UCSD-AML1 (cell line): Measurements from ENCODE around the gene NTN4.
"Not testable (repeated sequence)": the region's sequence is repeated elsewhere in the genome, so short reads cannot be mapped to it uniquely, and the experiment has no call there.

ENCODE experiments used
- DNase-seq: peaks from one replicate; lab custom pipeline; 2025; ENCODE audit not compliant: unreplicated experiment; lab: John Stamatoyannopoulos, UW

NTN4 gene

DNA sequence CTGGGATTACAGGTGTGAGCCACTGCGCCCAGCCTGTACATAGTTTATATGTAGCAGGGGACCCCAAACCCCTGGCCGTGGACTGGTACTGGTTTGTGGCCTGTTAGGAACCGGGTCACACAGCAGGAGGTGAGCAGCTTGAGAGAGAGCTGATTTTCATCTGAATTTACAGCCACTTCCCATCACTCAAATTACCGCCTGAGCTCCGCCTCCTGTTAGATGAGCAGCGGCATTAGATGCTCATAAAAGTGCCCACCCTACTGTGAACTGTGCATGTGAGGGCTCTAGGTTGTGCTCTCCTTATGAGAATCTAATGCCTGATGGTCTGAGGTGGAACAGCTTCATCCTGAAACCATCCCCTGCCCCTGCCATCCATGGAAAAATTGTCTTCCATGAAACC, 119.3 kb downstream of the NTN4 start:
- no peak for DNase-seq

DNA sequence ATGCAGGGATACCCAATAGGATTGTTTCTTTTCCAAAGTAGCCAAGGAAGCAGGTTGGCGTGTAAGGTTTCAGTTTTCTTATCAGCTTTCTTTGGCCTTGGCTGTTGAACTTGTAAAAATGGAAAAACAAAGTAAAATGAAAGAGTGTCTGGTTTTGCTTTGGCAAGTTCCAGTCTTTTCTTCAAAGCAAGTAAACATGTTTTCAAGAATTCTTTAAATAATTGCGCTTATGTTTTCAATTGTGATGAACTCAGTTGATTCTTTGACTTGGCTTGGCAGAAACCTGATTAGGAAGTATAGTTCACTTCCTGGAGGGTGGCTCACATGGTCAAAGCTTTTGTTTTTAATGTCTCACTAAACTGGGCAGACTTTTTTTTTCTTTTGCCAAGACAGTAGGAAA, 127.0 kb downstream of the NTN4 start:
- DNase-seq = no peak

DNA sequence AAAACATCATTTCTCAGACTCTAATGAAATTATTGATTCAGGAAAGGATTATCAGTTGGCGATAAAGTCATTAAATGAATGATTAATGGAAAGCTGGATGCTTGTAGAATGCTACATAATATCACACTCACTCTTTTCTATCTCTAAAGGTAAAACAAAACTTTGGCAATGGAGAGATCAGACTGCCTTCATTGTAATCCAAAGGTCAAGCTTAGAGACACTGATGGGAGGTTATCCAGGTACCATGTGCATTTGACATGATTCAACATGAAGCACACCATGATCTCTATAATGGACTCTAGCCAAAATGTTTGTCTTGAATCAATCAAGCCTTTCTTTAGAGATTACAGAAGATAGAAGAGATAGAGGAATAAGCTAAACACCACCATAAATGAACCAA, 129.2 kb downstream of the NTN4 start:
- DNase-seq = no peak

DNA sequence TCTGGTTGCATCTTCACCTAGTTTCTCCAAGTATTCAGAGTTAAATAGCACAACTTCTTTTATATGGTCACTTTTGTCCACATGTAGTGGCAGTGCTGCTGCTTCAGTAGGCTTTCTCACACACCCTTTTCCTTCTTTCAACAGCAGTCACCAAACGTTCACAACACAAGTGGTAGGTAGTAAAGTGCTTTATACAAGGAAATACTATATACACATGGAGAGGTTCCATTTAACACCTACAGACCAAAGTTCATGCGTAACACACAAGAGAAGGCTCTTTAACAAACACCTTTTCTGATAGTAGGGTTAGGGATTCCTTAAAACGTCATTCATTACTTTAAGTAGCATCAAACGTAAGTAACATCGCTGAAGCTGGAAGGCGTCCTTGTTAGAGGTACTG, 132.2 kb downstream of the NTN4 start:
- DNase-seq = no peak

DNA sequence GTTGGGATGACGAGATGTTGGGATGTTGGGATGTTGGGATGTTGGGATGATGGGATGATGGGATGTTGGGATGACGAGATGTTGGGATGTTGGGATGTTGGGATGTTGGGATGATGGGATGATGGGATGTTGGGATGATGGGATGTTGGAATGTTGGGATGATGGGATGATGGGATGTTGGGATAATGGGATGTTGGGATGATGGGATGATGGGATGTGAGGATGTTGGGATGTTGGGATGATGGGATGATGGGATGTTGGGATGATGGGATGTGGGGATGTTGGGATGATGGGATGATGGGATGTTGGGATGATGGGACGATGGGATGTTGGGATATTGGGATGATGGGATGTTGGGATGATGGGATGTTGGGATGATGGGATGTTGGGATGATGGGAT, 135.9 kb downstream of the NTN4 start:
- not testable (repeated sequence) for DNase-seq

DNA sequence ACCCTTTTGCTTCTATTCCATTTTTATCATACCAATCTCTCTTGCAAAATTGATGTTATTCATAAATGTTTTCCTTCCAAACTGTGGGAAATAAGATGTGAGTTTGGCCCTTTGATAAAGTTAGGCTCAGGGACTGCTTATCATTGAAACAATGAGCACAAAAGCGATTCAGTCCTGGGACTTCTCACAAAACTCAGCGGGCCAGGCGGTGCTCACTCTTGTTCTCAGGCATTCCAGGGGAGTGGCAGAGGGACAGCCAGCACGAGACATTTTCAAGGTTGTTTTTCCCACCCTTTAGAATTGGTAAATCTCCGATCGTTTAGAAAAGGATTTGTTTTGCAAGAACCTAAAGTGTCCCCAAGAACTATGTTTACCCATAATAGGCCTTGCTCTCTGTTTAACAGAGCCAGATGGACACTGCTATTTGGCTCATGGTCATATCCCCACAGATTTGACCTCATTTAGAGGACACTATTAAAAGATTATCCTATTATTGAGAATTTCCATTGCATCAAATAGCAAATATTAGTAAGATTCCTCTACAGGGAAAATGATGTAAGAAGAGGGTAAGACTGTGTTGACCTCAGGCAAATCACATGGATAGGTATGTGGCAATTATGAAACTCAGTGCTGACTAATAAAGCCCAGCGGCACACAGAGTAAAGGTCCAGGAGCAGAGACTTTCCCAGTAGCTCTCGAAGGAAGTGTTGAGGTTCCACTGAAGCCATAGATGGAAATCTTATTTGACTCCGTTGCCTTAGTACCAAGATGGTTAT, 136.6 kb downstream of the NTN4 start:
- DNase-seq = no peak

DNA sequence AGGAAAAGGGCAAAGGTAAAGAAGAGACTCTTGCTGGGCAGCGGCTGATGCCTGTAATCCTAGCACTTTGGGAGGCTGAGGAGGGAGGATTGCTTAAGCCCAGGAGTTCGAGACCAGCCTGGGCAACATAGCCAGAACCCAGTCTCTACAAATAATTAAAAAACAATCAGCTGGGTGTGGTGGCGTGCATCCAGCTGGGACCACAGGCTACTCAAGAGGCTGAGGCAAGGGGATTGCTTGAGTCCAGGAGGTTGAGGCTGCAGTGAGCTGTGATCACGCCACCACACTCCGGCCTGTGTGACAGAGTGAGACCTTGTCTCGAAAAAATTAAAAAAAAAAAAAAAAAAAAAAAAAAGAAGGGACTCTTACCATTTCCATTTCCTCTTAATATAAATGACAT, 138.9 kb downstream of the NTN4 start:
- DNase-seq = no peak

DNA sequence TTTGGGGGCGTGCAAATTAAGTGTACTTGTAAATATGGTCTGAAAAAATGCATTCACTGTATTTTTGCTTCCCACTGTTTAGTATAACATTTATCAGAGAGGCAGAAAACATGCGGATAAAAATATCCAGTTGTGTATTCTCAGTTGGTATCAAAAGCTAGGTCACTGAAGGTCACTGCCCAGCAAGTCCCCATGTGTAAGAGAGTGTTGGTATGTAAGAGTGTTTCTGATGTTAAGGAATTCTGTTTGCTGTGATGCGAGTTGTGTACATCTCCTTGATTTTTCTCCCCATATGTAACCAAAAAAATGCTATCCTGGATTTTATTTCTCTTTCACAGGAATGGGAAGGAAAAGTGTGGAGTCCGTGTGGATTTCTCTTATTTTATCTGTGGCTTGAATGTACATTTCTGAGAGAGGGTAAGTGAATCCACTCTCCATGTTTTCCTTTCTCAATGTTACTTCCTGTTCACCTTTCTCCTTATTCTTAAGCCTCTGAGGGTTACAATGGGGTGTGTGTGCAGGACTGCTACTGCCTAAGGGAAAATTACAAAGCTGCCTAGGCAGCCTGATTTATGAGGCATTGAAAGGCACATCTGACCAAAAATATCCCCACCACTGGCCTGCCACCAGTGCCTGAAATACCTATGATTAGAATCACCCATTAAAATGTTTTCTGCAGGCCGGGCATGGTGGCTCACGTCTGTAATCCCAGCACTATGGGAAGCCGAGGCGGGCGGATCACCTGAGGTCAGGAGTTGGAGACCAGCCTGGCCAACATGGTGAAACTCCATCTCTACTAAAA, 141.4 kb downstream of the NTN4 start:
- no peak for DNase-seq

DNA sequence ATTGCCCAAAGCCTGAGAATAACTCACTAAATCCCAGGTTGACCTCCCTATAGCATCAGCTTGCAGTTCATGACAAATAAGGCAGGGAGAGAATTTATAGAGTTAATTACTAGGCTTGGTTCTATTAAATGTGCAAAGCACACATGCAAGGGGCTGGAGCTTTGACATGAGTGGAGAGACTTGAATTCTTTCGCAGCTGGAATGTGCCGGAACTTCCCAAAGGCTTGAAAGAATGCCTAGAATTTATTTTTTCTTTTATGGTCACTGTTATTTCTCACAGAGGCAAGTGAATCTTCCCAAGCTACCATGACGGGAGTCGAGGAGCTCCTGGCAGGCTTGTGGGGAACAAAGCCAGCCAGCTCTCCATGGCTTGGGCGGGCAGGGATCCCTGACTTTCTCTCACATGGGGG, 143.8 kb downstream of the NTN4 start:
- DNase-seq = no peak

DNA sequence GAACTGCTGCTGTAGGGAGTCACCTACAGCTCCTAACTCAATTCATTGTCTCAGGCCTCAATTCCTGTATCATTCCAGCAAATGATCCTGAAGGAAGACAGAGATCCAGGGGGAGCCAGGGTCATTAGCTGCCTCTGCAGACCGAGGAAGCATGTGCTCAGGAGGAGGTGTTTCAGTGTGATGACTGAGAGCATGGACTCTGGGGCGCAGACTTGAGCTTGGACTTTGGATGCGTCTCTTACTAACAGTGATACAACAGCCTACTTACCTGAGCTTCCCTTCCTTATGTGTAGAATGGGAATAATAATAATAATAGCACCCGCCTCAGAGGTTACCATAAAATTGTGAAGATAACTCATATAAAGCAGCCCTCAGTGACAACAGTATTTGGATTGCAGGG, 147.3 kb downstream of the NTN4 start:
- DNase-seq = no peak

DNA sequence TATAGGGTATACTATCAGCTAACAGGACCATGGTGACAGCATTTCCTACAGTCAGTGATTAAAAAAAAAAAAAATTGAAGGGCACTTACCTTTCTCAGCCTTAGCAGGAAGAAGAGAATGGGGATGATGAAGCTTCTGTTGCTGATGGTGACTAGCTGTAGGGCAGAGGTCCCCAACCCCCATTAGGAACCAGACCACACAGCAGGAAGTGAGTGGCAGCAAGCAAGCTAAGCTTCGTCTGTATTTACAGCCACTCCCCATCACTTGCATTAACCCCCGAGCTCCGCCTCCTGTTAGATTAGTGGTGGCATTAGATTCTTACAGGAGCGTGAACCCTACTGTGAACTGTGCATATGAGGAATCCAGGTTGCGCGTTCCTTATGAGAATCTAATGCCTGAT, 148.0 kb downstream of the NTN4 start:
- DNase-seq = no peak

DNA sequence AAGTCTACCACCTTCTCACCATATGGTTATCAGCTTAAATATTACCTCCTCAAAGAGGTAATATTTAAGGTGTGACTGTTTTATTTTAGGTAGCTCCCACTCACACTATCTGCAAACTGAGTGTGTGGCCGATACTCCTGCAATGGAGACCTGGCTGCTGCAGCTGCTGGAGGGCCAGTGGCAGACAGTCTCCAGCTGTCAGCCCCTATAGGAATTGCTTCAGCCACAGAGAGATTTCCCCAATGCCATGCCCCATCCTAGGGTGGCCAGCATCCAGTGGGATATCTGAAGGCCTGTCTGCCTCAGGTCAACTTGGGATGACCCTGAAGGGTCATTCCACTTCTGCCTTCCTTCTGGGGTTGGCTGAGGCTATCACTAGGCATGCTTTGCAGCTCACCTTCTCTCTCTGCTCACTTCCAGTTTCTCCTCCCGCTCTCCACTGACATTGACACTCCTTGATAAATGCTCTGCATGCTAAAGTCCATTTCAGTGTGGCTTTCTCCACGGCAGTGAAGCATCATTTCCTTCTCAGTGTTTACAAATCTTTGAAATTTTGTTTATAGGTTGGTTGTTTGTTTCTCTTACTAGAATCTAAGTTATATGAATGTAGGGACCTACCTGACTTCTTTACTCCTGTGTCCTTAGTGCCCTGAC, 149.1 kb downstream of the NTN4 start:
- no peak for DNase-seq

DNA sequence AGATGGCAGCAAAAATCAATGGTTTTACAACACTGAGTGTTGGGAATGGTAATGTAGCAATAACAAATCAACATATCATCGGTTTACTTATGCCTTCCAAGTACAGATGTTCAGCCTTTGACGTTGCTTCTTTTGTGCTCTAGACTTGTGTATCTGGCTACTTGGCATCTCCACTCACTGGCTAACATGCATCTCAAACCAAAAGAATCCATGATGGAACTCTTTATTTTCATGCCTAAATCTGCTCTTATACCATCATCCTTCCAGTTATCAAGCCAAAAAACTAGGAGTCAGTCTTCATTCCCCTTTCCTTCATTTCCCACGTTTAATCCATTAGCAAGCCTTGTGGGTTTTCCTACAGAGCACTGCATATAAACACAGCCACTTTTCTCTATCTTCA, 150.0 kb downstream of the NTN4 start:
- no peak for DNase-seq

DNA sequence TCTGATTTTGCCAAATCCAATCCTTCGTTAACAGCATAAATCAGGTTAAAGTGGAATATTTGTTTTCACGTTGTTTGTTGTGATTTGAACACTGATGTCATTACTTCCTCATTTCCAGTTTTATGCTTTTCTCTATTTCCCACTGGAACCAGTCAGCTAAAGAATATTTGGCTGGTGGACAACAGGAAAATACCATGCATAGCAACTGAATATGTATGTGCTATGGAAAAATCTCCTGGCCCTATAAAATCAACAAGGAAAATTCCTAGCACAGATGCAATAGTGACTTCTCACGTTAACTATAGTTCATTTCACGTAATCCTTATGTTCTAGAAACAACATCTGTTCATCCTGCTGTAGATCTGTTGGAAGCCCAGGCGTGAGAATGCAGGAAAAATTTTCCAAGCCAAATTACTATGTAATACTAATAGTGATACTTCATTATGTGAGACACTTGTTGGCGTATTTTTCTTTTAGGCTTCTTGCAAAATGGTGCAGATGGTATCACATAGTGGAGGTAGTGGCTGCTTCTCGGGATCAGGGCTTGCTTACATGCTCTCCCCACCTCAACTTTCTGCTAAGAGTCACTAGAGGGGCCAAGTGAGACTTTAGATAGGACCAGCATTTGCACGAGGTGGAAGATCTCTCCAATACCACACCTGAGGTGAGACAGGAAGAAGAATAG, 153.0 kb downstream of the NTN4 start:
- no peak for DNase-seq

DNA sequence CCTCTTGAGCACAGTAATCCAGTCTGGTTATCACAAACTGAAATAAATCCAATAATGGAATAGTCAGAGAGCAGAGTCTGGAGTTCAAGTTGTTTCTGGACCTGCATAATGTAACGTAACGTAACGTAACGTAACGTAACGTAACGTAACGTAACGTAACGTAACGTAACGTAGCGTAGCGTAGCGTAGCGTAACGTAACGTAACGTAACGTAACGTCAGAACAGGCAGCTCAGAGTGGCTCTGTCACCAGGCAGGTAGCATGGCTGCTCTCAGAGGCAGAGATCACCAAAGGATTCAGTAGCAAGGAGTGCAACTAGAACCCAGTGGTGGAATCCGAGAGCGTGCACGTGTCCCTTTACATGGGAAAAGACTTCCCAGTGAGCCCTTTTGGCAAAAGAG, 153.6 kb downstream of the NTN4 start:
- DNase-seq = no peak

DNA sequence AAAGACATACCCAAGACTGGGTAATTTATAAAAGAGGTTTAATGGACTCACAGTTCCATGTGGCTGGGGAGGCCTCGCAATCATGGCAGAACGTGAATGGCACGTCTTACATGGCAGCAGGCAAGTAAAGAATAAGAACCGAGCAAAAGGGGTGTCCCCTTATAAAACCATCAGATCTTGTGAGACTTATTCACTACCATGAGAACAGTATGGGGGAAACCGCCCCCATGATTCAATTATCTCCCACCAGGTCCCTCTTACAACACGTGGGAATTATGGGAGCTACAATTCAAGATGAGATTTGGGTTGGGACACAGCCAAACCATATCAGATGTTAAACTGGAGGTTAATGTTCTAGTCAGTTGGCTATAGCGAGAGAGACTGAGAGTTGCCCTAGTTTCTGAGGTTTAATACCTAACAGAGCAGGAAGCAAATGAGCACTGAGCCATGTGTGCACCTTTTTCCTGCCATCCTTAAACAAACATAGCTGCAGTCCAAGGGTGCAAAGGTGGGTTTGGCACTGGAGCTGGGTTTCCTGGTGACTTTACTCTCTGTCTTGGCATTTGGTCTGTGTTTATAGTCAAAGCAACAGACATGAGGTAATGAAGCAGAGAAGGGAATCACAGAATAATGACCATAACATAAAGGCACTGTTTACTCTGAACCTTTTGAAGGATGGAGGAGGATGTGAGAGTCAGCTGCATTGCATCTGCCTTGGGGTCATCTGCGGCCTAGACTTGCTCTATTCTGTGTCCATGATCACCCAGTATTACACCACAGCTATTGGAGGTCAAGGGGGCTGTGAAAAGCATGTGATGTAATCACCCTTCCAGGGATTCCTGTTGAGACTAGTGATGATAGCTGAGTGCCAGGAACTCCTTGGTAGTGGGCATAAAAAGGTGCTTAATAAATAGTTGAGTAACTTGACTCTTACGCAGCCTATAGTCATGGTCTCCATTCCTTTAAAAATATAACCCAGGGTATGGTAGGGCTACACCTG, 155.6 kb downstream of the NTN4 start:
- DNase-seq = no peak

DNA sequence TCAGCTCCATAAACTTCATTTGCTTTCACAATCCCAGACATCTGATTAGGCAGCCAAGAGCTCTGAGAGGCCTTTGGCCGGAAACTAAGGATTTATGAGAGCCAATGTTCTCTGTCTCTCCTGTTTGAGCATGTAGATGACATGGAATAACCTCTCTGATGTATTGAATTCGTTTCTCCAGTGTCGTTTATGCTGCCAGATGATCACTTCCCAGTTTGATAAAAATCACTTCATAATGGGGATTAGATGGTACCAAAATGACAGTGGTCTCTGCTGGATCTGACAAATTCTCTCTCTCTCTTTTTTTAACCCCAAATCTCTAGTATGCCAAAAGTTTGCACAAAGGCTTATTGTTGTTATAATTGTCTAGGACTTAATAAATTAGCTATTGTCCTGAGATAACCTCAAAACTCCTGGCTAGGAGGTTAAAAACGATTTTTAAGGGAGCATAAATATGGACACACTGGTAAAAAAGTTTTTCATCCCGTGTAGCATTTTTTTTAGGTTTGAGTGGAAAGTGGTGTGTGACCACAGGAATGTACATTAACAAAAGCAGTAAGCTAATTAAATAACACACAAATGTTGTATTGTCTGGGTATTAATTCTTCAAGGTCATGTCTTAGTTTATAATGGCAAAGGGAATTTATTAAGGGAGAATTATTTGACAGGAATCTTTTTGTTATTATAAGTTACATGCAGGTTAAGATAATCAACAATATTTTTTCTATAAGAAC, 156.7 kb downstream of the NTN4 start:
- no peak for DNase-seq

DNA sequence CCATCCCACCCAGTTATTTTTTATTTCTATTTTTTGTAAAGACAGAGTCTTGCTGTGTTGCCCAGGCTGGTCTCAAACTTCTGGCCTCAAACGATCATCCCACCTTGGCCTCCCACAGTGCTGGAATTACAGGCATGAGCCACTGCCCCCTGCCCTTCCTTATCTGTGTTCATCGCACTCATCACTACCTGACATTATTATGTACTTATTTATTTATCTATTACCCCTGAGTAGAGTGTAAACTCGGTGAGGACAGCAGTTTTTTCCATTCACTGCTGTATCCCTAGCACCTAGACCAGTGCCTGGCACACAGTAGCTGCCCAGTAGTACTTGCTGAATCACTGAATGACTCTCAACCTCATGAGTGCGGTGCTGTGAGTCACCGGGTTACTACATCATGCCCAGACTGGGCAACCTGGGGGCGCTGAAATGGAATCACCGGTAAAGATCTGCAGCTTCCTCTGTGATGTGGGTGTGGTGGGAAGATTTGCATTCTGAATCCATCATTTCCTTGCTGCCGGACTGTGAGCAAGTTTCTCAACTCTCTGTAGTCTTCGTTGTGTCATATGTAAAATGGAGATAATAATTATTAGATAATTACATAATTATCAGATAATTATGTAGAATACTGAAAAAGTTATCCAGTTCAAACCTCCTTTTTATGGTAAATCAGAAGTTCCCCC, 157.4 kb downstream of the NTN4 start:
- no peak for DNase-seq

DNA sequence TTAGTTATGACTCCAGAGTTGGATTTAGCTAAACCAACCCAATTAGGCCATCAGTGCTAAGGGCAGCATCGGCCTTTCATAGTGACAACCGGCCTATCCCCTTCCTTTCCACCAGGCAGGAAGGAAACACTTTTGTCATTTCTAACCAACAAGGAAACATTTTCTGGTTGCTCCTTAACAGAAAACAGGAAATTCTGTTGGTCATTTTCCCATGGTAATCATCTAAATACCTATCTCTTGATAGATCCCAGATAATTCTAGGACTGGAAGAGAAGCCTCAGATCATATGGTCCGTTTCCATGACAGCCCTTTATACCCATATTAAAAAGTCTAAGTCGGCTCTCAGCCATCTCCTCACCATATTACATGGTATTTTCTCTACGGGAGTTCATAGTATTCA, 160.1 kb downstream of the NTN4 start:
- no peak for DNase-seq
